Liver (tissue), 3 donors: ENCODE data around the gene SLC9A2.

Experiments used
- FOXA1 ChIP-seq: IDR thresholded peaks from 2 replicates; pipeline ENCODE4 v1.6.1; 2016; ENCODE audit warnings: antibody characterized with exemption
- GABPA ChIP-seq, 2 donors: IDR thresholded peaks in 1 of 2; conservative IDR thresholded peaks in 1 of 2; 2 replicates each; pipeline ENCODE4 v1.6.1; 2016; ENCODE audit warnings: antibody characterized with exemption in 2 of 2, mild to moderate bottlenecking in 1 of 2, moderate library complexity in 1 of 2
- HNF4A ChIP-seq, 2 donors: conservative IDR thresholded peaks; 2 replicates each; pipeline ENCODE4 v1.6.1; 2016; ENCODE audit warnings: antibody characterized with exemption in 2 of 2, mild to moderate bottlenecking in 2 of 2
- HNF4G ChIP-seq: IDR thresholded peaks from 2 replicates; pipeline ENCODE4 v1.6.1; 2016; ENCODE audit warnings: antibody characterized with exemption
- JUND ChIP-seq, 2 donors: IDR thresholded peaks; 2 replicates each; pipeline ENCODE4 v1.6.1; 2016; ENCODE audit warnings: antibody characterized with exemption in 2 of 2
- RAD21 ChIP-seq, 2 donors: IDR thresholded peaks; 2 replicates each; pipeline ENCODE4 v1.6.1; 2016; ENCODE audit warnings: antibody characterized with exemption in 2 of 2, mild to moderate bottlenecking in 2 of 2
- RXRA ChIP-seq, 2 donors: IDR thresholded peaks; 2 replicates each; pipeline ENCODE4 v1.6.1; 2017 to 2018; ENCODE audit warnings: antibody characterized with exemption in 2 of 2, mild to moderate bottlenecking in 1 of 2
- SP1 ChIP-seq: IDR thresholded peaks from 2 replicates; pipeline ENCODE4 v1.6.1; 2018; ENCODE audit warnings: antibody characterized with exemption, mild to moderate bottlenecking
- TAF1 ChIP-seq: conservative IDR thresholded peaks from 2 replicates; pipeline ENCODE4 v1.6.1; 2016; ENCODE audit warnings: antibody characterized with exemption, mild to moderate bottlenecking
- TF ChIP-seq, protein P1 (sequence below): fragments of 150-350 bp; IDR thresholded peaks from 2 replicates; pipeline ENCODE4 v1.5.1; 2017; ENCODE audit warnings: improper control_type of control experiment, low read depth, low read length; ENCODE audit not compliant: missing input control
- TF ChIP-seq, protein P2 (sequence below): IDR thresholded peaks from 2 replicates; pipeline ENCODE4 v1.6.1; 2016; ENCODE audit warnings: antibody characterized with exemption
- TF ChIP-seq, protein P3 (sequence below): IDR thresholded peaks from 2 replicates; pipeline ENCODE4 v1.6.1; 2016; ENCODE audit warnings: antibody characterized with exemption, mild to moderate bottlenecking
- TF ChIP-seq, protein P4 (sequence below): IDR thresholded peaks from 2 replicates; pipeline ENCODE4 v1.6.1; 2016; ENCODE audit warnings: antibody characterized with exemption
- TF ChIP-seq, protein P5 (sequence below): IDR thresholded peaks from 2 replicates; pipeline ENCODE4 v1.6.1; 2016; ENCODE audit warnings: antibody characterized with exemption
- donor health status: healthy.
- donor health status: healthy.

DNA sequence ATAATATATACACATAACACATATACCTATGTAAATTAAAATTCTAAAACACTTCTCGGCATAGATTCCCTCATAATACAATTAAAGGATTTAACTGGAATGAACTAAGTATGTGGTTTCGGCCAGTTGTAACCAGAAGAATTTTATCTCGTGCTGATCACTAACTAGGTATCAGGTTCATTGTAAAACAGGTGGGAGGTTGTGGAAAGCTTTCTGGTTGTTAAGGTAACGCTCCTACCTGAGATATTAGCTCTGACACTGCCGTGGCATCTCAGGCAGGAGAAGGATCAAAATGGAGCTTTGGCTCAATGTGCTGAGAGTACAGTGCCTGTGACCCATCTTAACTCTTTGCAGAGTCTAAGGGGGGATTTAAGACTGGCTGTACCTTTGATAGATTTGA, 42.5 kb downstream of the SLC9A2 start:
- TF ChIP-seq TAF1 (no peak), FOXA1 (no peak), JUND (IDR thresholded peaks at IDR 0.05) (no peak), SP1 (no peak), HNF4G (no peak), RXRA (IDR thresholded peaks at IDR 0.05) (no peak), RAD21 (IDR thresholded peaks at IDR 0.05) (no peak), GABPA (IDR thresholded peaks at IDR 0.05 in 1 of 2, conservative IDR thresholded peaks at IDR 0.05 in 1 of 2) (no peak), HNF4A (conservative IDR thresholded peaks at IDR 0.05) (no peak)
- TF ChIP-seq, protein P1, sequence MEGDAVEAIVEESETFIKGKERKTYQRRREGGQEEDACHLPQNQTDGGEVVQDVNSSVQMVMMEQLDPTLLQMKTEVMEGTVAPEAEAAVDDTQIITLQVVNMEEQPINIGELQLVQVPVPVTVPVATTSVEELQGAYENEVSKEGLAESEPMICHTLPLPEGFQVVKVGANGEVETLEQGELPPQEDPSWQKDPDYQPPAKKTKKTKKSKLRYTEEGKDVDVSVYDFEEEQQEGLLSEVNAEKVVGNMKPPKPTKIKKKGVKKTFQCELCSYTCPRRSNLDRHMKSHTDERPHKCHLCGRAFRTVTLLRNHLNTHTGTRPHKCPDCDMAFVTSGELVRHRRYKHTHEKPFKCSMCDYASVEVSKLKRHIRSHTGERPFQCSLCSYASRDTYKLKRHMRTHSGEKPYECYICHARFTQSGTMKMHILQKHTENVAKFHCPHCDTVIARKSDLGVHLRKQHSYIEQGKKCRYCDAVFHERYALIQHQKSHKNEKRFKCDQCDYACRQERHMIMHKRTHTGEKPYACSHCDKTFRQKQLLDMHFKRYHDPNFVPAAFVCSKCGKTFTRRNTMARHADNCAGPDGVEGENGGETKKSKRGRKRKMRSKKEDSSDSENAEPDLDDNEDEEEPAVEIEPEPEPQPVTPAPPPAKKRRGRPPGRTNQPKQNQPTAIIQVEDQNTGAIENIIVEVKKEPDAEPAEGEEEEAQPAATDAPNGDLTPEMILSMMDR: no peak
- TF ChIP-seq, protein P2, sequence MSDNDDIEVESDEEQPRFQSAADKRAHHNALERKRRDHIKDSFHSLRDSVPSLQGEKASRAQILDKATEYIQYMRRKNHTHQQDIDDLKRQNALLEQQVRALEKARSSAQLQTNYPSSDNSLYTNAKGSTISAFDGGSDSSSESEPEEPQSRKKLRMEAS: no peak
- TF ChIP-seq, protein P3, sequence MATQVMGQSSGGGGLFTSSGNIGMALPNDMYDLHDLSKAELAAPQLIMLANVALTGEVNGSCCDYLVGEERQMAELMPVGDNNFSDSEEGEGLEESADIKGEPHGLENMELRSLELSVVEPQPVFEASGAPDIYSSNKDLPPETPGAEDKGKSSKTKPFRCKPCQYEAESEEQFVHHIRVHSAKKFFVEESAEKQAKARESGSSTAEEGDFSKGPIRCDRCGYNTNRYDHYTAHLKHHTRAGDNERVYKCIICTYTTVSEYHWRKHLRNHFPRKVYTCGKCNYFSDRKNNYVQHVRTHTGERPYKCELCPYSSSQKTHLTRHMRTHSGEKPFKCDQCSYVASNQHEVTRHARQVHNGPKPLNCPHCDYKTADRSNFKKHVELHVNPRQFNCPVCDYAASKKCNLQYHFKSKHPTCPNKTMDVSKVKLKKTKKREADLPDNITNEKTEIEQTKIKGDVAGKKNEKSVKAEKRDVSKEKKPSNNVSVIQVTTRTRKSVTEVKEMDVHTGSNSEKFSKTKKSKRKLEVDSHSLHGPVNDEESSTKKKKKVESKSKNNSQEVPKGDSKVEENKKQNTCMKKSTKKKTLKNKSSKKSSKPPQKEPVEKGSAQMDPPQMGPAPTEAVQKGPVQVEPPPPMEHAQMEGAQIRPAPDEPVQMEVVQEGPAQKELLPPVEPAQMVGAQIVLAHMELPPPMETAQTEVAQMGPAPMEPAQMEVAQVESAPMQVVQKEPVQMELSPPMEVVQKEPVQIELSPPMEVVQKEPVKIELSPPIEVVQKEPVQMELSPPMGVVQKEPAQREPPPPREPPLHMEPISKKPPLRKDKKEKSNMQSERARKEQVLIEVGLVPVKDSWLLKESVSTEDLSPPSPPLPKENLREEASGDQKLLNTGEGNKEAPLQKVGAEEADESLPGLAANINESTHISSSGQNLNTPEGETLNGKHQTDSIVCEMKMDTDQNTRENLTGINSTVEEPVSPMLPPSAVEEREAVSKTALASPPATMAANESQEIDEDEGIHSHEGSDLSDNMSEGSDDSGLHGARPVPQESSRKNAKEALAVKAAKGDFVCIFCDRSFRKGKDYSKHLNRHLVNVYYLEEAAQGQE: no peak
- TF ChIP-seq, protein P4, sequence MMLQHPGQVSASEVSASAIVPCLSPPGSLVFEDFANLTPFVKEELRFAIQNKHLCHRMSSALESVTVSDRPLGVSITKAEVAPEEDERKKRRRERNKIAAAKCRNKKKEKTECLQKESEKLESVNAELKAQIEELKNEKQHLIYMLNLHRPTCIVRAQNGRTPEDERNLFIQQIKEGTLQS: no peak
- TF ChIP-seq, protein P5, sequence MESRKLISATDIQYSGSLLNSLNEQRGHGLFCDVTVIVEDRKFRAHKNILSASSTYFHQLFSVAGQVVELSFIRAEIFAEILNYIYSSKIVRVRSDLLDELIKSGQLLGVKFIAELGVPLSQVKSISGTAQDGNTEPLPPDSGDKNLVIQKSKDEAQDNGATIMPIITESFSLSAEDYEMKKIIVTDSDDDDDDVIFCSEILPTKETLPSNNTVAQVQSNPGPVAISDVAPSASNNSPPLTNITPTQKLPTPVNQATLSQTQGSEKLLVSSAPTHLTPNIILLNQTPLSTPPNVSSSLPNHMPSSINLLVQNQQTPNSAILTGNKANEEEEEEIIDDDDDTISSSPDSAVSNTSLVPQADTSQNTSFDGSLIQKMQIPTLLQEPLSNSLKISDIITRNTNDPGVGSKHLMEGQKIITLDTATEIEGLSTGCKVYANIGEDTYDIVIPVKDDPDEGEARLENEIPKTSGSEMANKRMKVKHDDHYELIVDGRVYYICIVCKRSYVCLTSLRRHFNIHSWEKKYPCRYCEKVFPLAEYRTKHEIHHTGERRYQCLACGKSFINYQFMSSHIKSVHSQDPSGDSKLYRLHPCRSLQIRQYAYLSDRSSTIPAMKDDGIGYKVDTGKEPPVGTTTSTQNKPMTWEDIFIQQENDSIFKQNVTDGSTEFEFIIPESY: no peak
